GM23338 (cell line): ENCODE results near the gene EPB41L4A. TPM values are rescaled to one million over a fixed set of nuclear protein-coding genes. Genes with fewer than 3 reads are reported as not detected.

Experiments
- ATAC-seq: fragments of 200-7000 bp; cut with Tn5 transposase; 3 replicates; pipeline ENCODE4 v1.9.1; 2020
- DNase-seq: peaks from one replicate; pipeline ENCODE4 v3.0.0-alpha.2; 2015; ENCODE audit warnings: low spot score
- H2AFZ ChIP-seq: fragments of 200-600 bp; sonication (generic); 2 replicates; pipeline ENCODE4 v1.8.0; 2016; ENCODE audit warnings: antibody characterized with exemption, mild to moderate bottlenecking, moderate library complexity
- H3F3A ChIP-seq: fragments of 200-600 bp; sonication (generic); replicated peaks from 2 replicates; pipeline ENCODE4 v1.8.0; 2017; ENCODE audit warnings: antibody characterized with exemption, mixed run types, low read depth
- H3K27ac ChIP-seq: fragments of 200-600 bp; sonication (generic); 2 replicates; pipeline ENCODE4 v1.6.1; 2016; ENCODE audit warnings: low read depth
- H3K27me3 ChIP-seq: fragments of 200-600 bp; sonication (generic); 2 replicates; pipeline ENCODE4 v1.8.0; 2016; ENCODE audit warnings: mild to moderate bottlenecking, mixed run types, moderate library complexity; ENCODE audit not compliant: insufficient read depth
- H3K36me3 ChIP-seq: fragments of 200-600 bp; sonication (generic); 2 replicates; pipeline ENCODE4 v1.8.0; 2016; ENCODE audit warnings: mild to moderate bottlenecking; ENCODE audit not compliant: insufficient read depth
- H3K4me1 ChIP-seq: fragments of 200-600 bp; sonication (generic); 2 replicates; pipeline ENCODE4 v1.8.0; 2016; ENCODE audit warnings: mild to moderate bottlenecking, moderate library complexity; ENCODE audit not compliant: insufficient read depth
- H3K4me2 ChIP-seq: fragments of 200-600 bp; sonication (generic); 2 replicates; pipeline ENCODE4 v1.7.1; 2017; ENCODE audit warnings: mixed run types
- H3K4me3 ChIP-seq: fragments of 200-600 bp; sonication (generic); 2 replicates; pipeline ENCODE4 v1.6.1; 2016; ENCODE audit warnings: mixed run types
- H3K79me2 ChIP-seq: fragments of 200-600 bp; sonication (generic); replicated peaks from 2 replicates; pipeline ENCODE4 v1.8.0; 2017; ENCODE audit warnings: mild to moderate bottlenecking; ENCODE audit not compliant: insufficient read depth
- H3K9me2 ChIP-seq: fragments of 200-600 bp; sonication (generic); 2 replicates; pipeline ENCODE4 v1.8.0; 2017; ENCODE audit not compliant: insufficient read depth
- H4K20me1 ChIP-seq: fragments of 200-600 bp; sonication (generic); replicated peaks from 2 replicates; pipeline ENCODE4 v1.8.0; 2017; ENCODE audit warnings: mild to moderate bottlenecking; ENCODE audit not compliant: insufficient read depth
- H3K27ac Mint-ChIP-seq: 2 replicates; pipeline ENCODE4 v1.8.0; 2020; ENCODE audit warnings: inconsistent platforms, mild to moderate bottlenecking, moderate library complexity, mixed read lengths
- H3K27me3 Mint-ChIP-seq: 3 replicates; pipeline ENCODE4 v1.8.0; 2022; ENCODE audit warnings: low read depth, mild to moderate bottlenecking, moderate library complexity, mixed read lengths, inconsistent platforms; ENCODE audit not compliant: insufficient read depth, poor library complexity
- H3K36me3 Mint-ChIP-seq: 3 replicates; pipeline ENCODE4 v1.8.0; 2021; ENCODE audit warnings: low read depth, mild to moderate bottlenecking, inconsistent platforms, moderate library complexity, mixed read lengths
- H3K4me1 Mint-ChIP-seq: 3 replicates; pipeline ENCODE4 v1.8.0; 2020; ENCODE audit warnings: mild to moderate bottlenecking, inconsistent platforms, mixed read lengths
- H3K4me3 Mint-ChIP-seq: 3 replicates; pipeline ENCODE4 v1.8.0; 2021; ENCODE audit warnings: moderate library complexity, mild to moderate bottlenecking, inconsistent platforms, mixed read lengths
- H3K9me3 Mint-ChIP-seq: 3 replicates; pipeline ENCODE4 v1.8.0; 2020; ENCODE audit warnings: moderate library complexity, mild to moderate bottlenecking, inconsistent platforms, mixed read lengths
- CREB1 ChIP-seq: fragments of 250-450 bp; sonication (Bioruptor Pico); IDR thresholded peaks from 2 replicates; pipeline ENCODE4 v1.5.0; 2020; ENCODE audit warnings: low read depth, mild to moderate bottlenecking, moderate library complexity
- EZH2 ChIP-seq: fragments of 200-600 bp; sonication (generic); IDR thresholded peaks from one replicate; pipeline ENCODE4 v1.8.0; 2017; ENCODE audit warnings: antibody characterized with exemption, mild to moderate bottlenecking, low read depth; ENCODE audit not compliant: unreplicated experiment
- EZH2phosphoT487 ChIP-seq: fragments of 200-600 bp; sonication (generic); IDR thresholded peaks from one replicate; pipeline ENCODE4 v1.8.1; 2018; ENCODE audit warnings: antibody characterized with exemption; ENCODE audit not compliant: unreplicated experiment
- JUNB ChIP-seq: IDR thresholded peaks from one replicate; pipeline ENCODE4 v1.6.1; 2016; ENCODE audit warnings: antibody characterized with exemption; ENCODE audit not compliant: unreplicated experiment
- NANOG ChIP-seq: IDR thresholded peaks from 2 replicates; pipeline ENCODE4 v1.6.1; 2016; ENCODE audit warnings: antibody characterized with exemption, borderline replicate concordance
- POLR2AphosphoS5 ChIP-seq: IDR thresholded peaks from 2 replicates; pipeline ENCODE4 v1.6.1; 2016; ENCODE audit warnings: antibody characterized with exemption, low read depth
- STAT1 ChIP-seq: IDR thresholded peaks from one replicate; pipeline ENCODE4 v1.6.1; 2016; ENCODE audit warnings: antibody characterized with exemption; ENCODE audit not compliant: unreplicated experiment
- ZNF114 ChIP-seq: fragments of 250-450 bp; sonication (Bioruptor Pico); IDR thresholded peaks from 2 replicates; pipeline ENCODE4 v1.5.0; 2020; ENCODE audit warnings: mild to moderate bottlenecking, moderate library complexity
- ZNF331 ChIP-seq: fragments of 250-450 bp; sonication (Bioruptor Pico); IDR thresholded peaks from 2 replicates; pipeline ENCODE4 v1.5.0; 2020; ENCODE audit warnings: low read depth, mild to moderate bottlenecking, moderate library complexity
- polyA plus RNA-seq: library from polyadenylated mRNA; unstranded; fragments of >200 nt; fragmentation: Nextera tagmentation; extraction: Ambion mirVana; gene quantifications from 2 replicates; pipeline ENCODE4 v1.2.1, GENCODE V29; 2016
- total RNA-seq: library from RNA; depleted of rRNA; stranded (reverse); fragments of >200 nt; shearing (Covaris generic); gene quantifications from 2 replicates; pipeline ENCODE4 v1.2.3, GENCODE V29; 2014
- TF ChIP-seq, protein P1 (sequence below): IDR thresholded peaks from 2 replicates; pipeline ENCODE4 v1.6.1; 2016; ENCODE audit warnings: antibody characterized with exemption
- TF ChIP-seq, protein P2 (sequence below): IDR thresholded peaks from one replicate; pipeline ENCODE4 v1.6.1; 2018; ENCODE audit warnings: antibody characterized with exemption; ENCODE audit not compliant: unreplicated experiment
- TF ChIP-seq, protein P3 (sequence below), 2 experiments: fragments of 200-600 bp in 1 of 2; sonication (generic) in 1 of 2; conservative IDR thresholded peaks; 2 replicates each; pipeline versions ENCODE4 v1.5.1 to v1.6.1; 2016 to 2017; ENCODE audit warnings: antibody characterized with exemption in 2 of 2, low read depth in 2 of 2, mild to moderate bottlenecking in 2 of 2, moderate library complexity in 1 of 2

Gene EPB41L4A
- total and polyA plus RNA-seq, 2 experiments from 2014 or later = 5.7 to 6.0 TPM

DNA sequence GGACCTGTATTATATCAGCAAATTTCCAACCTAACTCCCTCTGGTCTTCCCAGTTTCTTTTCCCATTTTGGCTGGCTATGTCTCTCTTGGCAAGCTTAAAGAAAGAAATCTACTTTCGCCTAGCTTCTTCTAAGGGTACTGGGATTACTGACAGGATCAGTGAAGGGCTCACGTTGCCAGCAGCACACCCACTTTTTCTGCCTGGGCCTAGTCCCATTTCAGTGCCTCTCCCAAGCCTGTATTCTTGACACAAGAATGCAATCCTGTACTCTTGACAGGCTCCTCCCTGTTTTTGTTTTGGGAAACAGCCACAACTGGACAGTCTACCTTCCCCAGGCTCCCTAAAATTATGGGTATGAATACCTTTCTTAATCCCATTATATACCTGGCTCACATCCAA is 170.5 kb downstream of the EPB41L4A start:
- Histone ChIP-seq H4K20me1 (no peaks in the 10 kb centered on the region), H3K4me3 (no peak overlapping the region), H3K4me2 (no peak overlapping the region), H3F3A (no peaks in the 10 kb centered on the region), H3K9me2 (0 out of 2 replicates have a peak, but pooled peaks cover 4% of the 10 kb centered on the region), H3K27me3 (no peaks in the 10 kb centered on the region), H3K79me2 (no peaks in the 10 kb centered on the region), H3K36me3 (no peaks in the 10 kb centered on the region), H3K4me1 (peaks cover 5% of the 10 kb centered on the region; the same call in 1 of the 2 replicates), H3K27ac (no peak overlapping the region), H2AFZ (no peak overlapping the region)
- Mint-ChIP-seq H3K4me3 (no peak overlapping the region), H3K4me1 (peaks cover 14% of the 10 kb centered on the region), H3K36me3 (no peaks in the 10 kb centered on the region), H3K9me3 (no peaks in the 10 kb centered on the region), H3K27ac (no peak overlapping the region), H3K27me3 (no peaks in the 10 kb centered on the region)
- TF ChIP-seq NANOG = no peak
- TF ChIP-seq, protein P1, sequence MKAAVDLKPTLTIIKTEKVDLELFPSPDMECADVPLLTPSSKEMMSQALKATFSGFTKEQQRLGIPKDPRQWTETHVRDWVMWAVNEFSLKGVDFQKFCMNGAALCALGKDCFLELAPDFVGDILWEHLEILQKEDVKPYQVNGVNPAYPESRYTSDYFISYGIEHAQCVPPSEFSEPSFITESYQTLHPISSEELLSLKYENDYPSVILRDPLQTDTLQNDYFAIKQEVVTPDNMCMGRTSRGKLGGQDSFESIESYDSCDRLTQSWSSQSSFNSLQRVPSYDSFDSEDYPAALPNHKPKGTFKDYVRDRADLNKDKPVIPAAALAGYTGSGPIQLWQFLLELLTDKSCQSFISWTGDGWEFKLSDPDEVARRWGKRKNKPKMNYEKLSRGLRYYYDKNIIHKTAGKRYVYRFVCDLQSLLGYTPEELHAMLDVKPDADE = no peak
- TF ChIP-seq, protein P2, sequence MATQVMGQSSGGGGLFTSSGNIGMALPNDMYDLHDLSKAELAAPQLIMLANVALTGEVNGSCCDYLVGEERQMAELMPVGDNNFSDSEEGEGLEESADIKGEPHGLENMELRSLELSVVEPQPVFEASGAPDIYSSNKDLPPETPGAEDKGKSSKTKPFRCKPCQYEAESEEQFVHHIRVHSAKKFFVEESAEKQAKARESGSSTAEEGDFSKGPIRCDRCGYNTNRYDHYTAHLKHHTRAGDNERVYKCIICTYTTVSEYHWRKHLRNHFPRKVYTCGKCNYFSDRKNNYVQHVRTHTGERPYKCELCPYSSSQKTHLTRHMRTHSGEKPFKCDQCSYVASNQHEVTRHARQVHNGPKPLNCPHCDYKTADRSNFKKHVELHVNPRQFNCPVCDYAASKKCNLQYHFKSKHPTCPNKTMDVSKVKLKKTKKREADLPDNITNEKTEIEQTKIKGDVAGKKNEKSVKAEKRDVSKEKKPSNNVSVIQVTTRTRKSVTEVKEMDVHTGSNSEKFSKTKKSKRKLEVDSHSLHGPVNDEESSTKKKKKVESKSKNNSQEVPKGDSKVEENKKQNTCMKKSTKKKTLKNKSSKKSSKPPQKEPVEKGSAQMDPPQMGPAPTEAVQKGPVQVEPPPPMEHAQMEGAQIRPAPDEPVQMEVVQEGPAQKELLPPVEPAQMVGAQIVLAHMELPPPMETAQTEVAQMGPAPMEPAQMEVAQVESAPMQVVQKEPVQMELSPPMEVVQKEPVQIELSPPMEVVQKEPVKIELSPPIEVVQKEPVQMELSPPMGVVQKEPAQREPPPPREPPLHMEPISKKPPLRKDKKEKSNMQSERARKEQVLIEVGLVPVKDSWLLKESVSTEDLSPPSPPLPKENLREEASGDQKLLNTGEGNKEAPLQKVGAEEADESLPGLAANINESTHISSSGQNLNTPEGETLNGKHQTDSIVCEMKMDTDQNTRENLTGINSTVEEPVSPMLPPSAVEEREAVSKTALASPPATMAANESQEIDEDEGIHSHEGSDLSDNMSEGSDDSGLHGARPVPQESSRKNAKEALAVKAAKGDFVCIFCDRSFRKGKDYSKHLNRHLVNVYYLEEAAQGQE = no peak
- TF ChIP-seq CREB1 (CRISPR knock-in tag) = no peak
- no peak for TF ChIP-seq POLR2AphosphoS5
- no peak for TF ChIP-seq EZH2phosphoT487
- TF ChIP-seq EZH2 = no peak
- TF ChIP-seq ZNF331 (CRISPR knock-in tag) = no peak
- TF ChIP-seq, protein P3, sequence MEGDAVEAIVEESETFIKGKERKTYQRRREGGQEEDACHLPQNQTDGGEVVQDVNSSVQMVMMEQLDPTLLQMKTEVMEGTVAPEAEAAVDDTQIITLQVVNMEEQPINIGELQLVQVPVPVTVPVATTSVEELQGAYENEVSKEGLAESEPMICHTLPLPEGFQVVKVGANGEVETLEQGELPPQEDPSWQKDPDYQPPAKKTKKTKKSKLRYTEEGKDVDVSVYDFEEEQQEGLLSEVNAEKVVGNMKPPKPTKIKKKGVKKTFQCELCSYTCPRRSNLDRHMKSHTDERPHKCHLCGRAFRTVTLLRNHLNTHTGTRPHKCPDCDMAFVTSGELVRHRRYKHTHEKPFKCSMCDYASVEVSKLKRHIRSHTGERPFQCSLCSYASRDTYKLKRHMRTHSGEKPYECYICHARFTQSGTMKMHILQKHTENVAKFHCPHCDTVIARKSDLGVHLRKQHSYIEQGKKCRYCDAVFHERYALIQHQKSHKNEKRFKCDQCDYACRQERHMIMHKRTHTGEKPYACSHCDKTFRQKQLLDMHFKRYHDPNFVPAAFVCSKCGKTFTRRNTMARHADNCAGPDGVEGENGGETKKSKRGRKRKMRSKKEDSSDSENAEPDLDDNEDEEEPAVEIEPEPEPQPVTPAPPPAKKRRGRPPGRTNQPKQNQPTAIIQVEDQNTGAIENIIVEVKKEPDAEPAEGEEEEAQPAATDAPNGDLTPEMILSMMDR (conservative IDR thresholded peaks at IDR 0.05; ENCODE audit: low read depth in 2 of 2) = no peak
- DNase-seq (no peak), ATAC-seq (no peak)

DNA sequence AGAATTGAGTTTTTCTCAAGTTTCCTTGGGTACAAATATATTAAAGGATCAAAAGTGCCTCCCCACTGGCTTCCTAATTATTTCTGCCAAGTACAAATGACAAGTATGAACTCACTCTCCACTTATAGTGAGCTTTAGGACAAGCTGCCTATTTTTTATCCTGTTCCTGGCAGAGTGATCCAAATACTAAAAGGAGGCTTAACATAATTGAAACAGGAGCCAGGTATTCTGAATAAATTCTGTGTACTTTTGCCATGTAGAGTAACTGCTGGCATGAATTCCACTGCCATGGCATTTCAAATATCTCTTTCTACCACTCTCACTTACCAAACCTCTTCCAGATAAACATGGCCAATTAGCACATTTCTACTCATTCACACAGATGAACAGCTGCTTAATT is 171.1 kb downstream of the EPB41L4A start:
- Histone ChIP-seq H3K79me2 (no peaks in the 10 kb centered on the region), H3K4me1 (peaks cover 5% of the 10 kb centered on the region; the same call in 1 of the 2 replicates), H3F3A (no peaks in the 10 kb centered on the region), H3K9me2 (0 out of 2 replicates have a peak, but pooled peaks cover 4% of the 10 kb centered on the region), H3K27me3 (no peaks in the 10 kb centered on the region), H3K4me2 (no peak overlapping the region), H2AFZ (no peak overlapping the region), H3K27ac (no peak overlapping the region), H3K4me3 (no peak overlapping the region), H3K36me3 (no peaks in the 10 kb centered on the region), H4K20me1 (no peaks in the 10 kb centered on the region)
- H3K27me3 Mint-ChIP-seq = no peaks in the 10 kb centered on the region
- no peak overlapping the region for H3K27ac Mint-ChIP-seq
- no peaks in the 10 kb centered on the region for H3K36me3 Mint-ChIP-seq
- H3K4me1 Mint-ChIP-seq = peaks cover 14% of the 10 kb centered on the region
- no peak for ATAC-seq
- no peaks in the 10 kb centered on the region for H3K9me3 Mint-ChIP-seq
- DNase-seq = no peak
- H3K4me3 Mint-ChIP-seq = no peak overlapping the region
- TF ChIP-seq ZNF114 (CRISPR knock-in tag) (no peak), EZH2phosphoT487 (no peak), STAT1 (no peak), ZNF331 (CRISPR knock-in tag) (no peak), JUNB (no peak), EZH2 (no peak)
- TF ChIP-seq, protein P3 (conservative IDR thresholded peaks at IDR 0.05; ENCODE audit: low read depth in 2 of 2) = no peak
